Spleen (tissue), 7 donors: ENCODE data around the gene ZSWIM6.

Experiments used
- CTCF ChIP-seq, 11 experiments: fragments of 200-600 bp in 7 of 11; fragments of 450-650 bp in 4 of 11; sonication (generic) in 4 of 11; IDR thresholded peaks in 8 of 11; conservative IDR thresholded peaks in 3 of 11; 1 replicate in 7 of 11; 2 replicates in 4 of 11; pipeline versions ENCODE4 v1.4.0 to v1.8.0; 2016 to 2021; ENCODE audit warnings: antibody characterized with exemption in 11 of 11, inconsistent platforms in 4 of 11, mild to moderate bottlenecking in 1 of 11
- POLR2A ChIP-seq, 3 donors: fragments of 450-650 bp; IDR thresholded peaks; one replicate each; pipeline ENCODE4 v1.5.1; 2017; ENCODE audit warnings: antibody characterized with exemption in 3 of 3, mild to moderate bottlenecking in 1 of 3
- POLR2AphosphoS5 ChIP-seq, 3 donors: sonication (generic); formaldehyde crosslinking; IDR thresholded peaks; one replicate each; pipeline ENCODE4 v1.5.1; 2017; ENCODE audit warnings: antibody characterized with exemption in 3 of 3
- donor health status: DM: no; HTN: no; CAD: no; lungs with moderate emphysema.
- donor health status: DM: no; HTN: no; CAD: no.
- donor health status: DM: no; HTN: no; CAD: no.

GRCh38 chr5:61348447-61348846, 16.4 kb downstream of the ZSWIM6 start:
- TF ChIP-seq CTCF (IDR thresholded peaks at IDR 0.05 in 8 of 11, conservative IDR thresholded peaks at IDR 0.05 in 3 of 11) (no peak), POLR2A (IDR thresholded peaks at IDR 0.05) (no peak), POLR2AphosphoS5 (IDR thresholded peaks at IDR 0.05) (no peak)
